H1 (cell line): ENCODE measurements around the gene SLC27A6. TPM values are rescaled to one million over a fixed set of nuclear protein-coding genes. Genes with fewer than 3 reads are reported as not detected.

Experiments
- KDM5A ChIP-seq: fragments of 200-600 bp; IDR thresholded peaks from 2 replicates; pipeline ENCODE4 v1.7.1; 2012; ENCODE audit warnings: mild to moderate bottlenecking, low read length, inconsistent platforms, mixed read lengths
- polyA plus RNA-seq, 7 experiments: library from polyadenylated mRNA; depleted of rRNA in 3 of 7; stranded (reverse) in 5 of 7; unstranded in 2 of 7; fragments of >200 nt in 5 of 7; fragments of 200-250 nt in 2 of 7; gene quantifications; 1 replicate in 5 of 7; 2 replicates in 1 of 7; 4 replicates in 1 of 7; pipeline versions ENCODE4 v1.2.1 to v1.2.3, GENCODE V29; 2011 to 2013; ENCODE audit warnings: missing spikeins in 2 of 7, mixed read lengths in 2 of 7
- total RNA-seq: library from RNA; stranded (reverse); fragmentation: NEBNext Ultra II Directional; extraction: Animal tissue kit (Norgen Biotek cat#: 25700); gene quantifications from 2 replicates; pipeline ENCODE4 v1.2.1, GENCODE V29; 2021
- TF ChIP-seq, protein P1 (sequence below): fragments of 300-600 bp; sonication (generic); IDR thresholded peaks from 2 replicates; pipeline ENCODE4 v1.7.1; 2012; ENCODE audit warnings: low read length, moderate library complexity, mild to moderate bottlenecking, inconsistent platforms; ENCODE audit not compliant: insufficient replicate concordance

Gene SLC27A6
- total and polyA plus RNA-seq, 2 of the 8 experiments (the other 6 are each of a cell fraction or from before 2014, with no cell fraction given): 4.0 to 4.7 TPM

DNA sequence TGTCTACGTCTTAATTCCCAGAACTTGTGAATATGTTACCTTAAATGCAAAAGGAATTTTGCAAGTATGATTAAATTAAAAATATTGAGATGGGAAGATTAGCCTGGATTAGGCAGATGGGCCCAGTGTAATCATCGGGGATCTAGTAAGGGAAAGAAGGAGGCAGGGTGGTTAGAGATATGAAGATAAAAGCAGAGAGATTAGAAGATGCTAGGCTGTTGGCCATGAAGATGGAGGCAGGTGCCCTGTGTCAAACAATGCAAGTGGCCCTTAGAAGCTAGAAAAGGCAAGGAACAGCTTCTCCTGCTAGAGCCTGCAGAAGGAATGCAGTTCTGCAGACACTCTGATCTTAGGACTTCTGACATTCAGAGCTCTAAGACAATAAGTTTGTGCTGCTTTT lies 100.4 kb downstream of the SLC27A6 start (continued):
- no peak for TF ChIP-seq KDM5A
- TF ChIP-seq, protein P1, sequence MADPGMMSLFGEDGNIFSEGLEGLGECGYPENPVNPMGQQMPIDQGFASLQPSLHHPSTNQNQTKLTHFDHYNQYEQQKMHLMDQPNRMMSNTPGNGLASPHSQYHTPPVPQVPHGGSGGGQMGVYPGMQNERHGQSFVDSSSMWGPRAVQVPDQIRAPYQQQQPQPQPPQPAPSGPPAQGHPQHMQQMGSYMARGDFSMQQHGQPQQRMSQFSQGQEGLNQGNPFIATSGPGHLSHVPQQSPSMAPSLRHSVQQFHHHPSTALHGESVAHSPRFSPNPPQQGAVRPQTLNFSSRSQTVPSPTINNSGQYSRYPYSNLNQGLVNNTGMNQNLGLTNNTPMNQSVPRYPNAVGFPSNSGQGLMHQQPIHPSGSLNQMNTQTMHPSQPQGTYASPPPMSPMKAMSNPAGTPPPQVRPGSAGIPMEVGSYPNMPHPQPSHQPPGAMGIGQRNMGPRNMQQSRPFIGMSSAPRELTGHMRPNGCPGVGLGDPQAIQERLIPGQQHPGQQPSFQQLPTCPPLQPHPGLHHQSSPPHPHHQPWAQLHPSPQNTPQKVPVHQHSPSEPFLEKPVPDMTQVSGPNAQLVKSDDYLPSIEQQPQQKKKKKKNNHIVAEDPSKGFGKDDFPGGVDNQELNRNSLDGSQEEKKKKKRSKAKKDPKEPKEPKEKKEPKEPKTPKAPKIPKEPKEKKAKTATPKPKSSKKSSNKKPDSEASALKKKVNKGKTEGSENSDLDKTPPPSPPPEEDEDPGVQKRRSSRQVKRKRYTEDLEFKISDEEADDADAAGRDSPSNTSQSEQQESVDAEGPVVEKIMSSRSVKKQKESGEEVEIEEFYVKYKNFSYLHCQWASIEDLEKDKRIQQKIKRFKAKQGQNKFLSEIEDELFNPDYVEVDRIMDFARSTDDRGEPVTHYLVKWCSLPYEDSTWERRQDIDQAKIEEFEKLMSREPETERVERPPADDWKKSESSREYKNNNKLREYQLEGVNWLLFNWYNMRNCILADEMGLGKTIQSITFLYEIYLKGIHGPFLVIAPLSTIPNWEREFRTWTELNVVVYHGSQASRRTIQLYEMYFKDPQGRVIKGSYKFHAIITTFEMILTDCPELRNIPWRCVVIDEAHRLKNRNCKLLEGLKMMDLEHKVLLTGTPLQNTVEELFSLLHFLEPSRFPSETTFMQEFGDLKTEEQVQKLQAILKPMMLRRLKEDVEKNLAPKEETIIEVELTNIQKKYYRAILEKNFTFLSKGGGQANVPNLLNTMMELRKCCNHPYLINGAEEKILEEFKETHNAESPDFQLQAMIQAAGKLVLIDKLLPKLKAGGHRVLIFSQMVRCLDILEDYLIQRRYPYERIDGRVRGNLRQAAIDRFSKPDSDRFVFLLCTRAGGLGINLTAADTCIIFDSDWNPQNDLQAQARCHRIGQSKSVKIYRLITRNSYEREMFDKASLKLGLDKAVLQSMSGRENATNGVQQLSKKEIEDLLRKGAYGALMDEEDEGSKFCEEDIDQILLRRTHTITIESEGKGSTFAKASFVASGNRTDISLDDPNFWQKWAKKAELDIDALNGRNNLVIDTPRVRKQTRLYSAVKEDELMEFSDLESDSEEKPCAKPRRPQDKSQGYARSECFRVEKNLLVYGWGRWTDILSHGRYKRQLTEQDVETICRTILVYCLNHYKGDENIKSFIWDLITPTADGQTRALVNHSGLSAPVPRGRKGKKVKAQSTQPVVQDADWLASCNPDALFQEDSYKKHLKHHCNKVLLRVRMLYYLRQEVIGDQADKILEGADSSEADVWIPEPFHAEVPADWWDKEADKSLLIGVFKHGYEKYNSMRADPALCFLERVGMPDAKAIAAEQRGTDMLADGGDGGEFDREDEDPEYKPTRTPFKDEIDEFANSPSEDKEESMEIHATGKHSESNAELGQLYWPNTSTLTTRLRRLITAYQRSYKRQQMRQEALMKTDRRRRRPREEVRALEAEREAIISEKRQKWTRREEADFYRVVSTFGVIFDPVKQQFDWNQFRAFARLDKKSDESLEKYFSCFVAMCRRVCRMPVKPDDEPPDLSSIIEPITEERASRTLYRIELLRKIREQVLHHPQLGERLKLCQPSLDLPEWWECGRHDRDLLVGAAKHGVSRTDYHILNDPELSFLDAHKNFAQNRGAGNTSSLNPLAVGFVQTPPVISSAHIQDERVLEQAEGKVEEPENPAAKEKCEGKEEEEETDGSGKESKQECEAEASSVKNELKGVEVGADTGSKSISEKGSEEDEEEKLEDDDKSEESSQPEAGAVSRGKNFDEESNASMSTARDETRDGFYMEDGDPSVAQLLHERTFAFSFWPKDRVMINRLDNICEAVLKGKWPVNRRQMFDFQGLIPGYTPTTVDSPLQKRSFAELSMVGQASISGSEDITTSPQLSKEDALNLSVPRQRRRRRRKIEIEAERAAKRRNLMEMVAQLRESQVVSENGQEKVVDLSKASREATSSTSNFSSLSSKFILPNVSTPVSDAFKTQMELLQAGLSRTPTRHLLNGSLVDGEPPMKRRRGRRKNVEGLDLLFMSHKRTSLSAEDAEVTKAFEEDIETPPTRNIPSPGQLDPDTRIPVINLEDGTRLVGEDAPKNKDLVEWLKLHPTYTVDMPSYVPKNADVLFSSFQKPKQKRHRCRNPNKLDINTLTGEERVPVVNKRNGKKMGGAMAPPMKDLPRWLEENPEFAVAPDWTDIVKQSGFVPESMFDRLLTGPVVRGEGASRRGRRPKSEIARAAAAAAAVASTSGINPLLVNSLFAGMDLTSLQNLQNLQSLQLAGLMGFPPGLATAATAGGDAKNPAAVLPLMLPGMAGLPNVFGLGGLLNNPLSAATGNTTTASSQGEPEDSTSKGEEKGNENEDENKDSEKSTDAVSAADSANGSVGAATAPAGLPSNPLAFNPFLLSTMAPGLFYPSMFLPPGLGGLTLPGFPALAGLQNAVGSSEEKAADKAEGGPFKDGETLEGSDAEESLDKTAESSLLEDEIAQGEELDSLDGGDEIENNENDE: no peak
- TF ChIP-seq, all 59 proteins: peak for 0
